DND-41 (cell line): ENCODE results near the gene RPS6KA1.

Experiments
- ATAC-seq: fragments of 200-7000 bp; cut with Tn5 transposase; 3 replicates; pipeline ENCODE4 v1.9.1; 2021; ENCODE audit warnings: low read depth; ENCODE audit not compliant: insufficient read depth
- DNase-seq: peaks from one replicate; pipeline ENCODE4 v3.0.0-alpha.2; 2020
- H2AFZ ChIP-seq: 2 replicates; pipeline ENCODE4 v1.6.0; 2012; ENCODE audit warnings: low read depth, low read length
- H3K27ac ChIP-seq: 2 replicates; pipeline ENCODE4 v1.5.1; 2012; ENCODE audit warnings: low read length, inconsistent platforms
- H3K27me3 ChIP-seq: fragments of 200-600 bp; sonication (generic); 2 replicates; pipeline ENCODE4 v1.6.0; 2012; ENCODE audit warnings: low read length, mild to moderate bottlenecking, inconsistent platforms; ENCODE audit not compliant: insufficient read depth, poor library complexity
- H3K36me3 ChIP-seq: 2 replicates; pipeline ENCODE4 v1.5.1; 2012; ENCODE audit warnings: low read length, inconsistent platforms; ENCODE audit not compliant: insufficient read depth
- H3K4me1 ChIP-seq: 2 replicates; pipeline ENCODE4 v1.5.1; 2012; ENCODE audit warnings: mild to moderate bottlenecking, low read length; ENCODE audit not compliant: insufficient read depth
- H3K4me2 ChIP-seq: 2 replicates; pipeline ENCODE4 v1.6.0; 2012; ENCODE audit warnings: mild to moderate bottlenecking, moderate library complexity, low read length, inconsistent platforms; ENCODE audit not compliant: insufficient read depth
- H3K4me3 ChIP-seq, 2 experiments: fragments of 200-600 bp in 1 of 2; shearing (Covaris generic) in 1 of 2; 2 replicates each; pipeline ENCODE4 v1.5.1; 2012 to 2016; ENCODE audit warnings: inconsistent platforms in 2 of 2, low read length in 2 of 2, mild to moderate bottlenecking in 2 of 2, low read depth in 1 of 2, moderate library complexity in 1 of 2
- H3K79me2 ChIP-seq: 2 replicates; pipeline ENCODE4 v1.6.0; 2012; ENCODE audit warnings: low read length, inconsistent platforms; ENCODE audit not compliant: insufficient read depth
- H3K9ac ChIP-seq: 2 replicates; pipeline ENCODE4 v1.6.0; 2012; ENCODE audit warnings: low read depth, mild to moderate bottlenecking, inconsistent platforms, low read length, moderate library complexity
- H3K9me3 ChIP-seq: 2 replicates; pipeline ENCODE4 v1.5.1; 2012; ENCODE audit warnings: low read length, moderate library complexity, mild to moderate bottlenecking, inconsistent platforms; ENCODE audit not compliant: insufficient read depth, severe bottlenecking
- H4K20me1 ChIP-seq: 2 replicates; pipeline ENCODE4 v1.6.0; 2012; ENCODE audit warnings: low read length; ENCODE audit not compliant: insufficient read depth
- CTCF ChIP-seq: IDR thresholded peaks from 2 replicates; pipeline ENCODE4 v1.5.1; 2012; ENCODE audit warnings: borderline replicate concordance, low read length, moderate library complexity, mild to moderate bottlenecking; ENCODE audit not compliant: poor library complexity, severe bottlenecking; ENCODE audit errors: extremely low read depth
- EZH2 ChIP-seq: IDR thresholded peaks from 3 replicates; pipeline ENCODE4 v1.6.1; 2012; ENCODE audit warnings: borderline replicate concordance, low read depth, mild to moderate bottlenecking, moderate library complexity, low read length, inconsistent platforms; ENCODE audit not compliant: severe bottlenecking

RPS6KA1 gene

DNA sequence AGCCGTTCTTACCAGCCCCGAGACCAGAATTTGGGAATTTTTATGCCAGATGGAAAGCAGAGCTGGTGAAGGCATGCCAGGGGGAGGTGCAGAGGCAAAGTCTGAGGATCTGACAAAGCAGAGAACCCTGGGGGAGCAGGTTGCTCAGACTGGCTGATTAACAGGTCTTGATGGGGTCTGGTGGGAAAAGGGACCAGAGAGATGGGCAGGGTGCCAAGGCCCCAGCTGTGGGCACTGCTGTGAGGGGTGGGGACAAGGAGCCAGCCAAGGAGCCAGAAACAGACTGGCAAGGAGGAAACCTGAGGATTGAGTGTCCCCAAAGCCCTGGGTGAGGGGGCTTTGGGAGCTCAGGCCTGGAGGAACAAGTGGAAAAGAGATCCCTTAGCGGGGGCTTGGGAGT is 21.4 kb downstream of the RPS6KA1 start:
- H3K4me2 ChIP-seq = no peak overlapping the region
- H3K27ac ChIP-seq = no peak overlapping the region
- no peak for DNase-seq
- no peaks in the 10 kb centered on the region for H3K27me3 ChIP-seq
- no peak for ATAC-seq
- H3K4me3 ChIP-seq = no peak overlapping the region
- H3K79me2 ChIP-seq = peaks cover 13% of the 10 kb centered on the region
- H3K36me3 ChIP-seq = peaks cover 57% of the 10 kb centered on the region
- H4K20me1 ChIP-seq = no peaks in the 10 kb centered on the region
- TF ChIP-seq CTCF (no peak), EZH2 (no peak)
- H3K9me3 ChIP-seq = no peaks in the 10 kb centered on the region
- H3K9ac ChIP-seq = no peak overlapping the region
- H2AFZ ChIP-seq = no peak overlapping the region
- peaks cover 13% of the 10 kb centered on the region for H3K4me1 ChIP-seq

DNA sequence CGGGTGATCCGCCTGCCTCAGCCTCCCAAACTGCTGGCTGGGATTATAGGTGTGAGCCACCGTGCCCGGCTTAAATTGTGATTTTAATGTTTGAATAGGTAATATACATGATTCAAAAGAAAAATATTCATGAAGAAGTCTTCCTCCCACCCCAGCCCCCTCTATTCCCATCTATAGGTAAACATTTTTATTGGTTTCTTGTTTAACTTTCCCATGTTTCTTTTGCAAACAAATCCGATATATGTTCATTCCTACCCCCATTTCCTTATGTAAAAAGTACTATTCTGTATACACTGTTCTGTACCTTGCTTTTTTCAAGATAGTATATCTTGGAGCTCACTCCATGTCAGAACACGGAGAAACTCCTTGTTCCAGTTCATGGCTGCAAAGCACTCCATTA is 23.2 kb downstream of the RPS6KA1 start:
- ATAC-seq (no peak), DNase-seq (no peak)
- Histone ChIP-seq H2AFZ (no peak overlapping the region), H3K36me3 (peaks cover 62% of the 10 kb centered on the region), H3K27ac (no peak overlapping the region), H3K9ac (no peak overlapping the region), H3K27me3 (no peaks in the 10 kb centered on the region), H3K4me1 (no peaks in the 10 kb centered on the region), H4K20me1 (no peaks in the 10 kb centered on the region), H3K79me2 (no peaks in the 10 kb centered on the region), H3K4me2 (no peak overlapping the region), H3K4me3 (no peak overlapping the region), H3K9me3 (no peaks in the 10 kb centered on the region)
- TF ChIP-seq EZH2 (no peak), CTCF (no peak)

DNA sequence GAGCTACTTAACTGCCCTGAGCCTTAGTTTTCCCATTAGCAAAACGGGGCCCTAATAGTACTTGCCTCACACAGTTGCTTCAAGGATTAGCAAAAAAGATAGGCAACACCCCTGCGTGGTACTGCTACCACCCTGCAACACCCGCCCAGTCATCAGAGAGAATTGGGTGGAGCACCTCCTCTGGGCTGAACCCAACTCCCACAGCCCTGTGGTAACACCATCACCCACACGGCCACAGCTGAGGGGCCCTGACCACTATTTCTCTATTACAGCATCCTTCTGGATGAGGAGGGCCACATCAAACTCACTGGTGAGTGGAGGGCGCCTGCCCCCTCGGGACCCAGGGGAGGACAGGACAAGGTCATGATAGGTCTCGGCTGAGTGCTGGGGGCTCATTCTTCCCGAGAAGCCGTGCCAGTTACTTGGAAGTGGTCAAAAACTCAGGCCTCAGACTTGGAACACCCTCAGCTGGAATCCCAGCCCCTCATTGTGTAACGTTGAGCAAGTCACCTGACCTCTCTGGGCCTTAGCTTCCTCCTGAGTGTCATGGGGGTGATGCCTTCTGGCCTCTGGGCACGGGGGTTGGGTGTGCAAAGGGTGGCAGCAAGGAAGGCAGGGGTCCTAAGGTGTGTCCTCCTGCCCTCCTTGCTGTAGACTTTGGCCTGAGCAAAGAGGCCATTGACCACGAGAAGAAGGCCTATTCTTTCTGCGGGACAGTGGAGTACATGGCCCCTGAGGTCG is 24.6 kb downstream of the RPS6KA1 start:
- H3K27me3 ChIP-seq = no peaks in the 10 kb centered on the region
- H4K20me1 ChIP-seq = no peaks in the 10 kb centered on the region
- no peaks in the 10 kb centered on the region for H3K9me3 ChIP-seq
- no peak overlapping the region for H2AFZ ChIP-seq
- ATAC-seq (no peak), DNase-seq (no peak)
- H3K27ac ChIP-seq = no peak overlapping the region
- H3K79me2 ChIP-seq = no peaks in the 10 kb centered on the region
- H3K9ac ChIP-seq = no peak overlapping the region
- TF ChIP-seq CTCF = no peak
- no peak for TF ChIP-seq EZH2
- H3K4me2 ChIP-seq = no peak overlapping the region
- H3K4me1 ChIP-seq = no peaks in the 10 kb centered on the region
- no peak overlapping the region for H3K4me3 ChIP-seq
- peaks cover 70% of the 10 kb centered on the region for H3K36me3 ChIP-seq
